WI38 (cell line): ENCODE measurements around the gene ADAM17.

ENCODE experiments used
- H3K4me3 ChIP-seq: 2 replicates; pipeline ENCODE4 v1.5.1; 2011; ENCODE audit warnings: low read depth, mild to moderate bottlenecking, control low read depth, low read length
- TF ChIP-seq, protein P1 (sequence below): IDR thresholded peaks from 2 replicates; pipeline ENCODE4 v1.5.1; 2012; ENCODE audit warnings: low read depth, mild to moderate bottlenecking, control low read depth, low read length

Gene ADAM17

DNA sequence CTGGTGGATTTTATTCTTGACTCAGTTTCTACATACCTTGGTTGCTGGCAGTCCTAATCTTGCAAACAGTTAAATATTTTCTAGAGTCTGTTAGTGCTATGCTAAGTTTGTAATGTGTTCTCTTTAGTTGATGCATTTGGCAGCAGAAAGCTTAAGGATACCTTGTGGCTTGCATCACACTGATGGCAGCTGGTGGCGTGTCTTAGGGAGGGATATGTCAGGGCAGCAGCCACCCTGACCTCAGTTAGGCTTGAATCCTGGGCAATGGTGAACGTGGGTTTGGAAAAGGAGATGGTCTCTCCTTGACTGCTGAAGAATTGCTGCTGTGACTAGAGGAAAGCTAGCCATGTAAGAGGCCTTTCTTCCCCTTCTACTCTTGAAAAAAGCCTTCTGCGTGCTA lies 77.1 kb downstream of the ADAM17 start:
- TF ChIP-seq, protein P1, sequence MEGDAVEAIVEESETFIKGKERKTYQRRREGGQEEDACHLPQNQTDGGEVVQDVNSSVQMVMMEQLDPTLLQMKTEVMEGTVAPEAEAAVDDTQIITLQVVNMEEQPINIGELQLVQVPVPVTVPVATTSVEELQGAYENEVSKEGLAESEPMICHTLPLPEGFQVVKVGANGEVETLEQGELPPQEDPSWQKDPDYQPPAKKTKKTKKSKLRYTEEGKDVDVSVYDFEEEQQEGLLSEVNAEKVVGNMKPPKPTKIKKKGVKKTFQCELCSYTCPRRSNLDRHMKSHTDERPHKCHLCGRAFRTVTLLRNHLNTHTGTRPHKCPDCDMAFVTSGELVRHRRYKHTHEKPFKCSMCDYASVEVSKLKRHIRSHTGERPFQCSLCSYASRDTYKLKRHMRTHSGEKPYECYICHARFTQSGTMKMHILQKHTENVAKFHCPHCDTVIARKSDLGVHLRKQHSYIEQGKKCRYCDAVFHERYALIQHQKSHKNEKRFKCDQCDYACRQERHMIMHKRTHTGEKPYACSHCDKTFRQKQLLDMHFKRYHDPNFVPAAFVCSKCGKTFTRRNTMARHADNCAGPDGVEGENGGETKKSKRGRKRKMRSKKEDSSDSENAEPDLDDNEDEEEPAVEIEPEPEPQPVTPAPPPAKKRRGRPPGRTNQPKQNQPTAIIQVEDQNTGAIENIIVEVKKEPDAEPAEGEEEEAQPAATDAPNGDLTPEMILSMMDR, result no peak
- no peak overlapping the region for H3K4me3 ChIP-seq

DNA sequence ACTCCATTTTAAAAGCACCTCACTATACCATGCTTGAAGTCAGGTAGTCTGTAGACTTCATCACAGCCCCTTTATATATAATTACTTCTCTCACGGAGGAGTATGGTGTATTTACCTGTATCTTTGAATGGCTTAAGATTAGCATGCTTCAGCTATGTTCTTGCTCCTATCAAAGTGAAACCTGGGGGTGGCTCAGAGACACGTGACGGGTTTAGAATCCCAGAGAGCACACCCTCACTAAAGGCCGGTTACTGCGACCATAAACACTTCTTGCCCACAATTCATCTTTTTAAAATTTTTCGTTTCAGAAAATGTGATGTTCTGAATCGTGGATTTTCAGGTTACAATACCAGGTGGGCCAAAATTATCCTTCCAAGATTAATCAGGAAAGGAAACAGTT lies 77.7 kb downstream of the ADAM17 start:
- TF ChIP-seq, protein P1, result no peak

DNA sequence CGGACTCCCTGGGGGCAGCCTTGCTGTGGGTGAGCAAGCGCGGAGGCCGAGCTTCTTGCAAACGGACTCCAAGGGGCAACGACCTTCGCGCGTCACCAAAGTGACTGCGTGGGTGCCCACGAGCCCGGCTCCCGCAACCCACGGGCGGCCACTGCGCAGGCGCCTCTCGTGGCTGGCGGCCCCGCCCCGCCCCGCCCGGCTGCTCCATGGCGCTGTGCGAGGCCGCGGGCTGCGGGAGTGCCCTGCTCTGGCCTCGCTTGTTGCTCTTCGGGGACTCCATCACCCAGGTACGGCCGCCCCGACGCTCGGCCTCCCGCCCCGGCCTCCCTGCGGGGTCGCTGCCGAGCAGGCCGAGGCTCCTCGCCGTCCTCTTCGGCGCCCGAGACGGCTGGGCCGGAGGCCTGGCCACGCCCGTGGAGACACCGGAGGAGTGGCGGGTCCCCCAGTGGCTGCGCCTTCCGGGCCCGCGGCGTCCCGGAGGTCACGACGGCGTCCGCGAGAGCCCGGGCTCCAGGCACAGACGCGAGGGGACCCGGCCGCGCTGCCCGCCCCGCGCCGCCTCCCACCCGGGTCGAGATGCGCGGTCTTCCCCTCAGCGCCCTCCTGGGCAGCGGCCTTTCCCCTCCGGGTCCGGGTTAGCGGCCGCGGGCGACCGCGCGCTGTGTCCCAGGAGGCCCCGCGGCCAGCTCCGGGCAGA lies 81.1 kb downstream of the ADAM17 start, which contains the start of gene IAH1:
IAH1 (plus strand) TSS at position 191 of the 697 bp plus-strand sequence; CDS start at position 207, 16 bp downstream.
- TF ChIP-seq, protein P1, result no peak
- peak within 1 kb of the TSS; percentile 68 for H3K4me3 ChIP-seq

More for the DNA sequence above, 77.7 kb downstream of the ADAM17 start:
- H3K4me3 ChIP-seq, result no peak overlapping the region

- H3K4me3 ChIP-seq, result peak overlapping the region; percentile 68
- TF ChIP-seq, protein P1, result no peak
Observed at GRCh38 chr2:9473985-9474360, 81.7 kb downstream of the ADAM17 start.

GRCh38 chr2:9473308-9473984 lies 82.2 kb downstream of the ADAM17 start:
- H3K4me3 ChIP-seq, result no peak overlapping the region
- TF ChIP-seq, protein P1, result no peak

- TF ChIP-seq, protein P1, result no peak
- no peak overlapping the region for H3K4me3 ChIP-seq
Observed at GRCh38 chr2:9472511-9472910, 83.1 kb downstream of the ADAM17 start.

- TF ChIP-seq, protein P1, result no peak
- no peak overlapping the region for H3K4me3 ChIP-seq
Observed at GRCh38 chr2:9471206-9471605, 84.4 kb downstream of the ADAM17 start.
